Activated T-cell treated with anti-CD3 and anti-CD28 coated beads, Interleukin-2, amount 50 U/mL, for 24 hours (primary cell): Measurements from ENCODE around the gene TBX5.

Source experiments
- DNase-seq: peaks from one replicate; pipeline ENCODE4 v3.0.0-alpha.2; 2020
- H3K27ac Mint-ChIP-seq: 2 replicates; pipeline ENCODE4 v1.8.0; 2020; ENCODE audit warnings: mild to moderate bottlenecking, mixed read lengths
- H3K27me3 Mint-ChIP-seq: 2 replicates; pipeline ENCODE4 v1.8.0; 2020; ENCODE audit warnings: mixed read lengths
- H3K36me3 Mint-ChIP-seq: 2 replicates; pipeline ENCODE4 v1.8.0; 2020; ENCODE audit warnings: low read depth, mixed read lengths
- H3K4me1 Mint-ChIP-seq: 2 replicates; pipeline ENCODE4 v1.8.0; 2020; ENCODE audit warnings: low read depth, mixed read lengths
- H3K4me3 Mint-ChIP-seq: 2 replicates; pipeline ENCODE4 v1.8.0; 2020; ENCODE audit warnings: mild to moderate bottlenecking, moderate library complexity, mixed read lengths
- H3K9me3 Mint-ChIP-seq: 2 replicates; pipeline ENCODE4 v1.8.0; 2020; ENCODE audit warnings: mixed read lengths

Gene TBX5

GRCh38 chr12:114404083-114404925 lies 1.6 kb downstream of the TBX5 start:
- Mint-ChIP-seq H3K27ac (peak overlapping the region; percentile 47), H3K36me3 (no peaks in the 10 kb centered on the region)

GRCh38 chr12:114403690-114404066 lies 2.3 kb downstream of the TBX5 start:
- Mint-ChIP-seq H3K27ac (no peak overlapping the region), H3K9me3 (no peaks in the 10 kb centered on the region), H3K36me3 (no peaks in the 10 kb centered on the region), H3K27me3 (peaks cover 99% of the 10 kb centered on the region), H3K4me3 (no peak overlapping the region), H3K4me1 (peaks cover 3% of the 10 kb centered on the region)
- DNase-seq = no peak

More at GRCh38 chr12:114404083-114404925, 1.6 kb downstream of the TBX5 start:
- no peak for DNase-seq
- peaks cover 99% of the 10 kb centered on the region for H3K27me3 Mint-ChIP-seq
- no peak overlapping the region for H3K4me3 Mint-ChIP-seq
- no peaks in the 10 kb centered on the region for H3K9me3 Mint-ChIP-seq
- H3K4me1 Mint-ChIP-seq = peaks cover 5% of the 10 kb centered on the region

- H3K27me3 Mint-ChIP-seq = peaks cover 99% of the 10 kb centered on the region
- H3K4me1 Mint-ChIP-seq = peaks cover 1% of the 10 kb centered on the region
- peak overlapping the region; percentile 63 for H3K27ac Mint-ChIP-seq
- H3K36me3 Mint-ChIP-seq = no peaks in the 10 kb centered on the region
- no peak overlapping the region for H3K4me3 Mint-ChIP-seq
- DNase-seq = no peak
- H3K9me3 Mint-ChIP-seq = no peaks in the 10 kb centered on the region
Measured at GRCh38 chr12:114403011-114403689, 2.8 kb downstream of the TBX5 start.

- no peak for DNase-seq
- H3K9me3 Mint-ChIP-seq = no peaks in the 10 kb centered on the region
Measured at GRCh38 chr12:114402084-114402717, 3.7 kb downstream of the TBX5 start.

GRCh38 chr12:114401328-114402083 lies 4.4 kb downstream of the TBX5 start:
- Mint-ChIP-seq H3K36me3 (no peaks in the 10 kb centered on the region), H3K27me3 (peaks cover 99% of the 10 kb centered on the region), H3K4me1 (no peaks in the 10 kb centered on the region), H3K9me3 (no peaks in the 10 kb centered on the region), H3K4me3 (no peak overlapping the region), H3K27ac (no peak overlapping the region)
- no peak for DNase-seq

More at GRCh38 chr12:114402084-114402717, 3.7 kb downstream of the TBX5 start:
- no peaks in the 10 kb centered on the region for H3K4me1 Mint-ChIP-seq
- H3K27ac Mint-ChIP-seq = no peak overlapping the region
- H3K4me3 Mint-ChIP-seq = no peak overlapping the region
- peaks cover 99% of the 10 kb centered on the region for H3K27me3 Mint-ChIP-seq
- no peaks in the 10 kb centered on the region for H3K36me3 Mint-ChIP-seq

GRCh38 chr12:114400925-114401324 lies 5.0 kb downstream of the TBX5 start:
- no peak overlapping the region for H3K4me3 Mint-ChIP-seq
- H3K4me1 Mint-ChIP-seq = no peaks in the 10 kb centered on the region

GRCh38 chr12:114400361-114400811 lies 5.6 kb downstream of the TBX5 start:
- Mint-ChIP-seq H3K36me3 (no peaks in the 10 kb centered on the region), H3K27ac (no peak overlapping the region), H3K9me3 (no peaks in the 10 kb centered on the region), H3K4me1 (no peaks in the 10 kb centered on the region), H3K4me3 (no peak overlapping the region), H3K27me3 (peaks cover 97% of the 10 kb centered on the region)
- no peak for DNase-seq

More at GRCh38 chr12:114400925-114401324, 5.0 kb downstream of the TBX5 start:
- no peak for DNase-seq
- Mint-ChIP-seq H3K9me3 (no peaks in the 10 kb centered on the region), H3K27ac (no peak overlapping the region), H3K36me3 (no peaks in the 10 kb centered on the region), H3K27me3 (peaks cover 97% of the 10 kb centered on the region)

GRCh38 chr12:114399664-114400211 lies 6.2 kb downstream of the TBX5 start:
- Mint-ChIP-seq H3K27me3 (peaks cover 98% of the 10 kb centered on the region), H3K4me1 (no peaks in the 10 kb centered on the region), H3K36me3 (no peaks in the 10 kb centered on the region), H3K27ac (no peak overlapping the region), H3K9me3 (no peaks in the 10 kb centered on the region), H3K4me3 (no peak overlapping the region)
- DNase-seq = no peak

- Mint-ChIP-seq H3K27ac (no peak overlapping the region), H3K4me1 (no peaks in the 10 kb centered on the region), H3K9me3 (no peaks in the 10 kb centered on the region), H3K27me3 (peaks cover 97% of the 10 kb centered on the region), H3K4me3 (no peak overlapping the region), H3K36me3 (no peaks in the 10 kb centered on the region)
- no peak for DNase-seq
Measured at GRCh38 chr12:114397978-114398881, 7.7 kb downstream of the TBX5 start.

GRCh38 chr12:114396869-114397719 lies 8.8 kb downstream of the TBX5 start:
- Mint-ChIP-seq H3K4me1 (no peaks in the 10 kb centered on the region), H3K4me3 (no peak overlapping the region), H3K27me3 (peaks cover 97% of the 10 kb centered on the region), H3K36me3 (no peaks in the 10 kb centered on the region), H3K9me3 (no peaks in the 10 kb centered on the region), H3K27ac (no peak overlapping the region)
- DNase-seq = no peak

- H3K27me3 Mint-ChIP-seq = peaks cover 96% of the 10 kb centered on the region
- no peaks in the 10 kb centered on the region for H3K36me3 Mint-ChIP-seq
- no peaks in the 10 kb centered on the region for H3K9me3 Mint-ChIP-seq
- DNase-seq = no peak
- no peaks in the 10 kb centered on the region for H3K4me1 Mint-ChIP-seq
- H3K27ac Mint-ChIP-seq = no peak overlapping the region
- H3K4me3 Mint-ChIP-seq = no peak overlapping the region
Measured at GRCh38 chr12:114396153-114396868, 9.6 kb downstream of the TBX5 start.

- Mint-ChIP-seq H3K27ac (no peak overlapping the region), H3K27me3 (peaks cover 96% of the 10 kb centered on the region), H3K9me3 (no peaks in the 10 kb centered on the region), H3K4me1 (no peaks in the 10 kb centered on the region), H3K4me3 (no peak overlapping the region), H3K36me3 (no peaks in the 10 kb centered on the region)
- no peak for DNase-seq
Measured at GRCh38 chr12:114395755-114396152, 10.2 kb downstream of the TBX5 start.
